Fibroblast of lung (primary cell): ENCODE data around the gene CCDC7. TPM values are rescaled to one million over a fixed set of nuclear protein-coding genes. Genes with fewer than 3 reads are reported as not detected.
"Not testable (repeated sequence)": the region's sequence is repeated elsewhere in the genome, so short reads cannot be mapped to it uniquely, and the experiment has no call there.

Experiments
- DNase-seq, 2 donors: peaks; one replicate each; pipeline versions ENCODE4 v3.0.0 to v3.0.0-alpha.2; 2010; ENCODE audit warnings: low read depth in 2 of 2
- H2AFZ ChIP-seq: 2 replicates; pipeline ENCODE4 v1.5.1; 2012; ENCODE audit warnings: low read length, control low read depth, inconsistent platforms
- H3K27ac ChIP-seq: 2 replicates; pipeline ENCODE4 v1.5.1; 2011; ENCODE audit warnings: low read length, control low read depth; ENCODE audit not compliant: insufficient read depth
- H3K27me3 ChIP-seq: 2 replicates; pipeline ENCODE4 v1.5.1; 2011; ENCODE audit warnings: mild to moderate bottlenecking, low read length; ENCODE audit not compliant: control insufficient read depth, insufficient read depth
- H3K36me3 ChIP-seq: 2 replicates; pipeline ENCODE4 v1.5.1; 2011; ENCODE audit warnings: low read length; ENCODE audit not compliant: control insufficient read depth, insufficient read depth
- H3K4me1 ChIP-seq: 2 replicates; pipeline ENCODE4 v1.5.1; 2011; ENCODE audit warnings: low read length; ENCODE audit not compliant: control insufficient read depth, insufficient read depth; ENCODE audit errors: extremely low read depth
- H3K4me2 ChIP-seq: 2 replicates; pipeline ENCODE4 v1.5.1; 2011; ENCODE audit warnings: low read length, control low read depth; ENCODE audit not compliant: insufficient read depth; ENCODE audit errors: extremely low read depth
- H3K4me3 ChIP-seq, 4 experiments: fragments of 200-600 bp in 1 of 4; sonication (generic) in 1 of 4; replicated peaks in 1 of 4; 2 replicates each; pipeline ENCODE4 v1.5.1; 2011 to 2016; ENCODE audit warnings: low read length in 4 of 4, low read depth in 3 of 4, mild to moderate bottlenecking in 3 of 4, control low read depth in 2 of 4, inconsistent platforms in 1 of 4, mixed read lengths in 1 of 4; ENCODE audit not compliant: insufficient read depth in 1 of 4; ENCODE audit errors: control extremely low read depth in 1 of 4
- H3K79me2 ChIP-seq: 2 replicates; pipeline ENCODE4 v1.5.1; 2012; ENCODE audit warnings: mild to moderate bottlenecking, low read length, inconsistent platforms; ENCODE audit not compliant: control insufficient read depth, insufficient read depth
- H3K9ac ChIP-seq: 2 replicates; pipeline ENCODE4 v1.5.1; 2011; ENCODE audit warnings: mild to moderate bottlenecking, low read length, control low read depth; ENCODE audit not compliant: insufficient read depth
- H3K9me3 ChIP-seq: 2 replicates; pipeline ENCODE4 v1.5.1; 2012; ENCODE audit warnings: low read depth, low read length; ENCODE audit not compliant: control insufficient read depth, insufficient read depth
- H4K20me1 ChIP-seq: 2 replicates; pipeline ENCODE4 v1.5.1; 2011; ENCODE audit warnings: low read length; ENCODE audit not compliant: control insufficient read depth, insufficient read depth; ENCODE audit errors: extremely low read depth
- EZH2 ChIP-seq: IDR thresholded peaks from 2 replicates; pipeline ENCODE4 v1.5.1; 2012; ENCODE audit warnings: low read length, control low read depth, mild to moderate bottlenecking; ENCODE audit errors: missing control alignments
- polyA plus RNA-seq, 2 donors: library from polyadenylated mRNA; depleted of rRNA in 1 of 2; stranded (reverse) in 1 of 2; unstranded in 1 of 2; fragments of >200 nt; gene quantifications; 2 replicates each; pipeline ENCODE4 v1.2.1, GENCODE V29; 2011 to 2012; ENCODE audit warnings: missing spikeins in 1 of 2
- total RNA-seq: library from RNA; depleted of rRNA; stranded (reverse); fragments of >200 nt; gene quantifications from 2 replicates; pipeline ENCODE4 v1.2.1, GENCODE V29; 2014
- TF ChIP-seq, protein P1 (sequence below), 2 donors: IDR thresholded peaks in 1 of 2; conservative IDR thresholded peaks in 1 of 2; 1 replicate in 1 of 2; 2 replicates in 1 of 2; pipeline ENCODE4 v1.5.1; 2011 to 2012; ENCODE audit warnings: low read length in 2 of 2, control low read depth in 1 of 2, inconsistent platforms in 1 of 2, low read depth in 1 of 2, mild to moderate bottlenecking in 1 of 2

Gene CCDC7
- total and polyA plus RNA-seq, 2 donors (not counting 1 experiment from before 2014, with no cell fraction given): 1.0 to 19.5 TPM

DNA sequence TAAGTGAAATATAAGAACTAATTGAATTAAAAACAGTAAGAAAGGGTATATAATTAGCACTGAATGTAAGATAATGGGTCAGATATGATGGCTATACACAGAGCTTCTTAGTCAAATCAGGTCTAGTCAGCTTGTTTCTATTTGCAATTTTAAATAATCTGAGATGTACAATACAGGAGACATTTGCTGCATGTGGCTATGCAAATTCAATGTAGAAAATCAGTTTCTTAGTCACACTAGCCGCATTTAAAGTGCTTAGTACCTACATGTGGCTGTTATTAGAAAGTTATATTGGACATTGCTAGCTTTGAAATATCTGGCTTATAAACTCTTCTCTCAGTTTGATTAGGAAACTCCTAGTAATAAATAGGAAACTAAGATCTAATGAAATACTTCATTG, 25.3 kb downstream of the CCDC7 start:
- Histone ChIP-seq H3K79me2 (no peaks in the 10 kb centered on the region), H4K20me1 (no peaks in the 10 kb centered on the region), H3K27me3 (no peaks in the 10 kb centered on the region), H2AFZ (no peak overlapping the region), H3K27ac (no peak overlapping the region), H3K4me1 (no peaks in the 10 kb centered on the region), H3K4me2 (no peak overlapping the region), H3K9ac (no peak overlapping the region), H3K4me3 (no peak overlapping the region), H3K9me3 (no peaks in the 10 kb centered on the region), H3K36me3 (no peaks in the 10 kb centered on the region)
- DNase-seq: no peak
- TF ChIP-seq EZH2: no peak
- TF ChIP-seq, protein P1, sequence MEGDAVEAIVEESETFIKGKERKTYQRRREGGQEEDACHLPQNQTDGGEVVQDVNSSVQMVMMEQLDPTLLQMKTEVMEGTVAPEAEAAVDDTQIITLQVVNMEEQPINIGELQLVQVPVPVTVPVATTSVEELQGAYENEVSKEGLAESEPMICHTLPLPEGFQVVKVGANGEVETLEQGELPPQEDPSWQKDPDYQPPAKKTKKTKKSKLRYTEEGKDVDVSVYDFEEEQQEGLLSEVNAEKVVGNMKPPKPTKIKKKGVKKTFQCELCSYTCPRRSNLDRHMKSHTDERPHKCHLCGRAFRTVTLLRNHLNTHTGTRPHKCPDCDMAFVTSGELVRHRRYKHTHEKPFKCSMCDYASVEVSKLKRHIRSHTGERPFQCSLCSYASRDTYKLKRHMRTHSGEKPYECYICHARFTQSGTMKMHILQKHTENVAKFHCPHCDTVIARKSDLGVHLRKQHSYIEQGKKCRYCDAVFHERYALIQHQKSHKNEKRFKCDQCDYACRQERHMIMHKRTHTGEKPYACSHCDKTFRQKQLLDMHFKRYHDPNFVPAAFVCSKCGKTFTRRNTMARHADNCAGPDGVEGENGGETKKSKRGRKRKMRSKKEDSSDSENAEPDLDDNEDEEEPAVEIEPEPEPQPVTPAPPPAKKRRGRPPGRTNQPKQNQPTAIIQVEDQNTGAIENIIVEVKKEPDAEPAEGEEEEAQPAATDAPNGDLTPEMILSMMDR (conservative IDR thresholded peaks at IDR 0.05 in 1 of 2, IDR thresholded peaks at IDR 0.05 in 1 of 2; ENCODE audit: low read depth in 1 of 2, low read length in 2 of 2): no peak

- Histone ChIP-seq H3K4me3 (no peak overlapping the region), H3K9ac (no peak overlapping the region), H3K27me3 (no peaks in the 10 kb centered on the region), H3K9me3 (no peaks in the 10 kb centered on the region), H3K36me3 (no peaks in the 10 kb centered on the region), H3K4me1 (no peaks in the 10 kb centered on the region), H2AFZ (no peak overlapping the region), H3K27ac (no peak overlapping the region), H3K4me2 (no peak overlapping the region), H3K79me2 (no peaks in the 10 kb centered on the region), H4K20me1 (no peaks in the 10 kb centered on the region)
- no peak for DNase-seq
- TF ChIP-seq, protein P1 (conservative IDR thresholded peaks at IDR 0.05 in 1 of 2, IDR thresholded peaks at IDR 0.05 in 1 of 2; ENCODE audit: low read depth in 1 of 2, low read length in 2 of 2): no peak
These were observed 31.6 kb downstream of the CCDC7 start for GRCh38 chr10:32477499-32477898.

DNA sequence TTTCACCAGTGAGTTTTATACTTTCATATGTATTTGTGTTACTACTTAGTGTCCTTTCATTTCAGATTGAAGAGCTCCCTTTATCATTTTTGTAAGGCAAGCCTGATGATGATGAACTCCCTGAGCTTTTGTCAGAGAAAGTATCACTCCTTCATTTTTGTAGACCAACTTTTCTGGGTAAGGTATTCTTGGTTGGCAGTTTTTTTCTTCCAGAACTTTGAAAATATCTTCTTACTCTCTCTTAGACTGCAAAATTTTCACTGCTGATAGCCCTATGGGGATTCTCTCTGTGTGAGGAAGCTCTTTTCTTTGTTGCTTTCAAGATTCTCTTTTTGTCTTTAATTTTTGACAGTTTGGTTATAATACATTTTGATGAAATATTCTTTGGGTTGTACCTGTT, 35.7 kb downstream of the CCDC7 start:
- no peaks in the 10 kb centered on the region for H3K27me3 ChIP-seq

GRCh38 chr10:32483019-32483502, 37.1 kb downstream of the CCDC7 start:
- not testable (repeated sequence) for H3K36me3 ChIP-seq, DNase-seq, H2AFZ ChIP-seq, H4K20me1 ChIP-seq, H3K9ac ChIP-seq, H3K27ac ChIP-seq, H3K9me3 ChIP-seq, H3K4me3 ChIP-seq, H3K4me2 ChIP-seq, H3K79me2 ChIP-seq, H3K4me1 ChIP-seq, H3K27me3 ChIP-seq

More for the DNA sequence above, 35.7 kb downstream of the CCDC7 start:
- no peak overlapping the region for H3K27ac ChIP-seq
- no peaks in the 10 kb centered on the region for H3K9me3 ChIP-seq
- H3K36me3 ChIP-seq: no peaks in the 10 kb centered on the region
- no peak overlapping the region for H3K4me2 ChIP-seq
- no peaks in the 10 kb centered on the region for H3K79me2 ChIP-seq
- H3K4me3 ChIP-seq: no peak overlapping the region
- TF ChIP-seq, protein P1 (conservative IDR thresholded peaks at IDR 0.05 in 1 of 2, IDR thresholded peaks at IDR 0.05 in 1 of 2; ENCODE audit: low read depth in 1 of 2, low read length in 2 of 2): no peak
- no peak for TF ChIP-seq EZH2
- no peak for DNase-seq
- no peaks in the 10 kb centered on the region for H4K20me1 ChIP-seq
- no peaks in the 10 kb centered on the region for H3K4me1 ChIP-seq
- H2AFZ ChIP-seq: no peak overlapping the region
- H3K9ac ChIP-seq: no peak overlapping the region

DNA sequence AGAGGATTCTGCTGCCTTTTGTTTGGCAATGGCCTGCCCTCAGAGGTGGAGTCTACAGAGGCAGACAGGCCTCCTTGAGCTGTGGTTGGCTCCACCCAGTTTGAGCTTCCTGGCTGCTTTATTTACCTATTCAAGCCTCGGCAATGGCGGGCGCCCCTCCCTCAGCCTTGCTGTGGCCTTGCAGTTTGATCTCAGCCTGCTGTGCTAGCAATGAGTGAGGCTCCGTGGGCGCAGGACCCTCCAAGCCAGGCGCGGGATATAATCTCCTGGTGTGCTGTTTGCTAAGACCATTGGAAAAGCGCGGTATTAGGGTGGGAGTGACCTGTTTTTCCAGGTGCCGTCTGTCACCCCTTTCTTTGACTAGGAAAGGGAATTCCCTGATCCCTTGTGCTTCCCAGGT, 42.1 kb downstream of the CCDC7 start:
- not testable (repeated sequence) for H3K4me1 ChIP-seq, H3K4me3 ChIP-seq, H3K9ac ChIP-seq, H3K36me3 ChIP-seq, H3K4me2 ChIP-seq, H3K79me2 ChIP-seq, H3K27me3 ChIP-seq, H2AFZ ChIP-seq, H4K20me1 ChIP-seq, H3K9me3 ChIP-seq, DNase-seq, H3K27ac ChIP-seq
